H1 (cell line): Measurements from ENCODE around the gene EGFR.

ENCODE experiments used
- CEBPB ChIP-seq: IDR thresholded peaks from 2 replicates; pipeline ENCODE4 v1.6.1; 2012; ENCODE audit warnings: low read depth, low read length
- CTCF ChIP-seq, 3 experiments: IDR thresholded peaks; 1 replicate in 2 of 3; 2 replicates in 1 of 3; pipeline versions ENCODE4 v1.5.1 to v1.6.1; 2011; ENCODE audit warnings: low read length in 3 of 3, mild to moderate bottlenecking in 3 of 3, inconsistent platforms in 2 of 3, low read depth in 1 of 3, moderate library complexity in 1 of 3; ENCODE audit not compliant: insufficient read depth in 1 of 3; ENCODE audit errors: control extremely low read depth in 1 of 3
- EZH2 ChIP-seq: fragments of 200-600 bp; sonication (generic); IDR thresholded peaks from 2 replicates; pipeline ENCODE4 v1.7.1; 2012; ENCODE audit warnings: low read depth, mild to moderate bottlenecking, moderate library complexity, low read length, inconsistent platforms; ENCODE audit not compliant: severe bottlenecking
- HDAC6 ChIP-seq: IDR thresholded peaks from one replicate; pipeline ENCODE4 v1.7.1; 2012; ENCODE audit warnings: low read depth, mild to moderate bottlenecking, inconsistent platforms, low read length, moderate library complexity
- NRF1 ChIP-seq: IDR thresholded peaks from 2 replicates; pipeline ENCODE4 v1.6.1; 2011; ENCODE audit warnings: mild to moderate bottlenecking, low read depth, low read length, improper control_type of control experiment
- POLR2A ChIP-seq, 2 experiments: IDR thresholded peaks; 1 replicate in 1 of 2; 2 replicates in 1 of 2; pipeline ENCODE4 v1.6.1; 2011; ENCODE audit warnings: low read depth in 2 of 2, low read length in 2 of 2, mild to moderate bottlenecking in 2 of 2; ENCODE audit errors: control extremely low read depth in 1 of 2
- POLR2AphosphoS5 ChIP-seq: IDR thresholded peaks from 2 replicates; pipeline ENCODE4 v1.6.1; 2011; ENCODE audit warnings: low read depth, low read length
- RAD21 ChIP-seq, 2 experiments: IDR thresholded peaks in 1 of 2; conservative IDR thresholded peaks in 1 of 2; 2 replicates each; pipeline ENCODE4 v1.6.1; 2011; ENCODE audit warnings: low read depth in 2 of 2, low read length in 2 of 2, improper control_type of control experiment in 1 of 2, inconsistent platforms in 1 of 2, mild to moderate bottlenecking in 1 of 2, moderate library complexity in 1 of 2
- RFX5 ChIP-seq: IDR thresholded peaks from 2 replicates; pipeline ENCODE4 v1.6.1; 2011; ENCODE audit warnings: low read depth, low read length, improper control_type of control experiment, borderline replicate concordance
- SP1 ChIP-seq: IDR thresholded peaks from 2 replicates; pipeline ENCODE4 v1.6.1; 2011; ENCODE audit warnings: low read depth, low read length
- SRF ChIP-seq: IDR thresholded peaks from 2 replicates; pipeline ENCODE4 v1.6.1; 2011; ENCODE audit warnings: mild to moderate bottlenecking, low read depth, low read length, moderate library complexity
- YY1 ChIP-seq: IDR thresholded peaks from 2 replicates; pipeline ENCODE4 v1.6.1; 2011; ENCODE audit warnings: low read depth, mild to moderate bottlenecking, low read length

- no peak for TF ChIP-seq EZH2
- TF ChIP-seq POLR2A (IDR thresholded peaks at IDR 0.05; ENCODE audit: control extremely low read depth in 1 of 2, low read depth in 2 of 2, low read length in 2 of 2): no peak
- TF ChIP-seq CTCF (IDR thresholded peaks at IDR 0.05; ENCODE audit: control extremely low read depth in 1 of 3, insufficient read depth in 1 of 3, low read depth in 1 of 3, low read length in 3 of 3): no peak
- no peak for TF ChIP-seq RFX5
- no peak for TF ChIP-seq RAD21 (IDR thresholded peaks at IDR 0.05 in 1 of 2, conservative IDR thresholded peaks at IDR 0.05 in 1 of 2; ENCODE audit: low read depth in 2 of 2, low read length in 2 of 2)
- TF ChIP-seq SP1: no peak
- no peak for TF ChIP-seq POLR2AphosphoS5
- no peak for TF ChIP-seq HDAC6
- no peak for TF ChIP-seq SRF
- no peak for TF ChIP-seq YY1
- no peak for TF ChIP-seq NRF1
- no peak for TF ChIP-seq CEBPB
These were observed 191.4 kb downstream of the EGFR start for GRCh38 chr7:55210176-55210575.
